ENCODE measurements around the gene DCHS1.

DCHS1 gene

GRCh38 chr11:6630632-6631291 lies 24.8 kb downstream of the DCHS1 start:
- TF ChIP-seq CTCF (IDR thresholded peaks at IDR 0.05; ENCODE audit: borderline replicate concordance, control extremely low read depth, extremely low read depth, insufficient read depth, missing control alignments): no peak
- no peak for DNase-seq (ENCODE audit: low spot score)
- in situ Hi-C loops (cut with MboI; ENCODE audit: low sequenced_read_pairs, unreplicated experiment): no loop called here

- DNase-seq (ENCODE audit: low spot score): no peak
- in situ Hi-C loops (cut with MboI; ENCODE audit: low sequenced_read_pairs, unreplicated experiment): no loop called here
- TF ChIP-seq CTCF (IDR thresholded peaks at IDR 0.05; ENCODE audit: borderline replicate concordance, control extremely low read depth, extremely low read depth, insufficient read depth, missing control alignments): no peak
Observed at GRCh38 chr11:6629892-6630631, 25.5 kb downstream of the DCHS1 start.

- no peak for TF ChIP-seq CTCF (IDR thresholded peaks at IDR 0.05; ENCODE audit: borderline replicate concordance, control extremely low read depth, extremely low read depth, insufficient read depth, missing control alignments)
- in situ Hi-C loops (cut with MboI; ENCODE audit: low sequenced_read_pairs, unreplicated experiment): no loop called here
- DNase-seq (ENCODE audit: low spot score): no peak
Observed at GRCh38 chr11:6629573-6629891, 26.1 kb downstream of the DCHS1 start.

- no peak for TF ChIP-seq CTCF (IDR thresholded peaks at IDR 0.05; ENCODE audit: borderline replicate concordance, control extremely low read depth, extremely low read depth, insufficient read depth, missing control alignments)
- in situ Hi-C loops (cut with MboI; ENCODE audit: low sequenced_read_pairs, unreplicated experiment): no loop called here
- no peak for DNase-seq (ENCODE audit: low spot score)
Observed at GRCh38 chr11:6628526-6628925, 27.1 kb downstream of the DCHS1 start.

GRCh38 chr11:6627762-6628241 lies 27.8 kb downstream of the DCHS1 start:
- DNase-seq (ENCODE audit: low spot score): peak; percentile 78
- in situ Hi-C loops (cut with MboI; ENCODE audit: low sequenced_read_pairs, unreplicated experiment): no loop called here
- no peak for TF ChIP-seq CTCF (IDR thresholded peaks at IDR 0.05; ENCODE audit: borderline replicate concordance, control extremely low read depth, extremely low read depth, insufficient read depth, missing control alignments)

- TF ChIP-seq CTCF (IDR thresholded peaks at IDR 0.05; ENCODE audit: borderline replicate concordance, control extremely low read depth, extremely low read depth, insufficient read depth, missing control alignments): no peak
- no peak for DNase-seq (ENCODE audit: low spot score)
- in situ Hi-C loops (cut with MboI; ENCODE audit: low sequenced_read_pairs, unreplicated experiment): no loop called here
Observed at GRCh38 chr11:6626971-6627761, 28.4 kb downstream of the DCHS1 start.
